ENCODE results near the gene SRRM2. TPM values are rescaled to one million over a fixed set of nuclear protein-coding genes. Genes with fewer than 3 reads are reported as not detected.

The SRRM2 gene
- total and polyA plus RNA-seq, 9 of the 15 experiments (the other 6 are each of a cell fraction or from before 2014, with no cell fraction given): 26.7 to 563 (median 81.1) TPM

DNA sequence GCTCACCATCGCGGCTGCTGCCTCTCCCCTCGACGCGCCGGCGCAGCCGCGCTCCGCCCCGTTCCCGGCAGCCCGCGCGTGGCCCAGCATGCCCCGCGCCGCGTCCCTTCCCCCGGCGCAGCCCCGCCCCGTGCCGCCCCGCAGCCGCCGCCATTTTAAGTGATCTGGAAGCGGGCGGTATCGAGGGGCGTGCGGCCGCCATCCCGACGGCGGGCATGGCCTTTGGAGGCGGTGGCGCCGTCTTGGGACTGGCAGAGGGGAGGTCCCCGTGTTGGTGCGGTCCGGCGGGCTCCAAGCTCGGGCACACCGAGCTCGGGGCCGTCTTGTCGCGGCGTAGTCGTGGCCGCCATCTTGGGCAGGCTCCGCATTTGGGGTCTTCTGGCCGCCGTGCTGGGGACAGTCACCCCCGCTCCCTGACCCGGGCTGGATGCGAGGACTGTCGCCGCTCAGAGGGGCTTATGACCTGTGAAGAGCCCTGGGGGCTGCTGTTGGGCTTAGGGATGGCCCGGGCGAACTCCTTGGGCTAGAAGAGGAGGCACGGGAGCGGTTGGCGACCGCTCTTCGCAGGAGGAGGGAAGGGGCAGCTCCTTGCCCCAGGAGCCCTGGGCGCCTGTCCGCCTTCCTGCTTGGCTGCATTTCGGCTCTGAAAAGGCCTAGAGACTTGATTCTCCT, 24.9 kb downstream of the SRRM2 start, which contains the start of gene ELOB (continued):
- TF ChIP-seq EP400 (IDR thresholded peaks at IDR 0.05) (peak; percentile 97), BRF1 (IDR thresholded peaks at IDR 0.05; ENCODE audit: borderline replicate concordance, extremely low read depth, insufficient read length) (no peak), U2AF2 (optimal IDR thresholded peaks at IDR 0.05; ENCODE audit: low read depth, low read length) (no peak), TEAD2 (tag; IDR thresholded peaks at IDR 0.05) (no peak), ZNF583 (CRISPR knock-in tag; IDR thresholded peaks at IDR 0.05) (0 out of 2 replicates have a peak, but pooled peaks have one; percentile 17), PHTF2 (CRISPR knock-in tag; IDR thresholded peaks at IDR 0.05) (no peak), ZNF408 (CRISPR knock-in tag; IDR thresholded peaks at IDR 0.05; ENCODE audit: low read depth) (no peak), ZNF165 (CRISPR knock-in tag; IDR thresholded peaks at IDR 0.05; ENCODE audit: borderline replicate concordance) (no peak), HDAC3 (IDR thresholded peaks at IDR 0.05; ENCODE audit: borderline replicate concordance, partially characterized antibody) (no peak), JUNB (CRISPR knock-in tag; conservative IDR thresholded peaks at IDR 0.05) (no peak), ZNF785 (CRISPR knock-in tag; IDR thresholded peaks at IDR 0.05) (no peak), ZKSCAN3 (CRISPR knock-in tag; IDR thresholded peaks at IDR 0.05) (no peak), RNF2 (IDR thresholded peaks at IDR 0.05) (no peak), ELF2 (CRISPR knock-in tag; IDR thresholded peaks at IDR 0.05) (no peak), RCOR1 (IDR thresholded peaks at IDR 0.05; ENCODE audit: borderline replicate concordance in 1 of 2, low read depth in 2 of 2, low read length in 2 of 2) (no peak), TEAD4 (IDR thresholded peaks at IDR 0.05; ENCODE audit: low read length) (peak; percentile 73), TEAD4 (CRISPR knock-in tag; IDR thresholded peaks at IDR 0.05; ENCODE audit: borderline replicate concordance) (no peak), GATA2 (CRISPR knock-in tag; IDR thresholded peaks at IDR 0.05) (no peak)
- TF ChIP-seq, protein P1, sequence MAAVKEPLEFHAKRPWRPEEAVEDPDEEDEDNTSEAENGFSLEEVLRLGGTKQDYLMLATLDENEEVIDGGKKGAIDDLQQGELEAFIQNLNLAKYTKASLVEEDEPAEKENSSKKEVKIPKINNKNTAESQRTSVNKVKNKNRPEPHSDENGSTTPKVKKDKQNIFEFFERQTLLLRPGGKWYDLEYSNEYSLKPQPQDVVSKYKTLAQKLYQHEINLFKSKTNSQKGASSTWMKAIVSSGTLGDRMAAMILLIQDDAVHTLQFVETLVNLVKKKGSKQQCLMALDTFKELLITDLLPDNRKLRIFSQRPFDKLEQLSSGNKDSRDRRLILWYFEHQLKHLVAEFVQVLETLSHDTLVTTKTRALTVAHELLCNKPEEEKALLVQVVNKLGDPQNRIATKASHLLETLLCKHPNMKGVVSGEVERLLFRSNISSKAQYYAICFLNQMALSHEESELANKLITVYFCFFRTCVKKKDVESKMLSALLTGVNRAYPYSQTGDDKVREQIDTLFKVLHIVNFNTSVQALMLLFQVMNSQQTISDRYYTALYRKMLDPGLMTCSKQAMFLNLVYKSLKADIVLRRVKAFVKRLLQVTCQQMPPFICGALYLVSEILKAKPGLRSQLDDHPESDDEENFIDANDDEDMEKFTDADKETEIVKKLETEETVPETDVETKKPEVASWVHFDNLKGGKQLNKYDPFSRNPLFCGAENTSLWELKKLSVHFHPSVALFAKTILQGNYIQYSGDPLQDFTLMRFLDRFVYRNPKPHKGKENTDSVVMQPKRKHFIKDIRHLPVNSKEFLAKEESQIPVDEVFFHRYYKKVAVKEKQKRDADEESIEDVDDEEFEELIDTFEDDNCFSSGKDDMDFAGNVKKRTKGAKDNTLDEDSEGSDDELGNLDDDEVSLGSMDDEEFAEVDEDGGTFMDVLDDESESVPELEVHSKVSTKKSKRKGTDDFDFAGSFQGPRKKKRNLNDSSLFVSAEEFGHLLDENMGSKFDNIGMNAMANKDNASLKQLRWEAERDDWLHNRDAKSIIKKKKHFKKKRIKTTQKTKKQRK (IDR thresholded peaks at IDR 0.05; ENCODE audit: borderline replicate concordance, low read depth, low read length): no peak
- TF ChIP-seq, protein P2, sequence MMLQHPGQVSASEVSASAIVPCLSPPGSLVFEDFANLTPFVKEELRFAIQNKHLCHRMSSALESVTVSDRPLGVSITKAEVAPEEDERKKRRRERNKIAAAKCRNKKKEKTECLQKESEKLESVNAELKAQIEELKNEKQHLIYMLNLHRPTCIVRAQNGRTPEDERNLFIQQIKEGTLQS (IDR thresholded peaks at IDR 0.05): no peak
- TF ChIP-seq, protein P2 (CRISPR knock-in tag; conservative IDR thresholded peaks at IDR 0.05): no peak; the same call in 1 of the 2 replicates
- TF ChIP-seq, protein P3, sequence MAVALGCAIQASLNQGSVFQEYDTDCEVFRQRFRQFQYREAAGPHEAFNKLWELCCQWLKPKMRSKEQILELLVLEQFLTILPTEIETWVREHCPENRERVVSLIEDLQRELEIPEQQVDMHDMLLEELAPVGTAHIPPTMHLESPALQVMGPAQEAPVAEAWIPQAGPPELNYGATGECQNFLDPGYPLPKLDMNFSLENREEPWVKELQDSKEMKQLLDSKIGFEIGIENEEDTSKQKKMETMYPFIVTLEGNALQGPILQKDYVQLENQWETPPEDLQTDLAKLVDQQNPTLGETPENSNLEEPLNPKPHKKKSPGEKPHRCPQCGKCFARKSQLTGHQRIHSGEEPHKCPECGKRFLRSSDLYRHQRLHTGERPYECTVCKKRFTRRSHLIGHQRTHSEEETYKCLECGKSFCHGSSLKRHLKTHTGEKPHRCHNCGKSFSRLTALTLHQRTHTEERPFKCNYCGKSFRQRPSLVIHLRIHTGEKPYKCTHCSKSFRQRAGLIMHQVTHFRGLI (CRISPR knock-in tag; IDR thresholded peaks at IDR 0.05): no peak
- TF ChIP-seq, protein P4, sequence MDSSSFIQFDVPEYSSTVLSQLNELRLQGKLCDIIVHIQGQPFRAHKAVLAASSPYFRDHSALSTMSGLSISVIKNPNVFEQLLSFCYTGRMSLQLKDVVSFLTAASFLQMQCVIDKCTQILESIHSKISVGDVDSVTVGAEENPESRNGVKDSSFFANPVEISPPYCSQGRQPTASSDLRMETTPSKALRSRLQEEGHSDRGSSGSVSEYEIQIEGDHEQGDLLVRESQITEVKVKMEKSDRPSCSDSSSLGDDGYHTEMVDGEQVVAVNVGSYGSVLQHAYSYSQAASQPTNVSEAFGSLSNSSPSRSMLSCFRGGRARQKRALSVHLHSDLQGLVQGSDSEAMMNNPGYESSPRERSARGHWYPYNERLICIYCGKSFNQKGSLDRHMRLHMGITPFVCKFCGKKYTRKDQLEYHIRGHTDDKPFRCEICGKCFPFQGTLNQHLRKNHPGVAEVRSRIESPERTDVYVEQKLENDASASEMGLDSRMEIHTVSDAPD (CRISPR knock-in tag; IDR thresholded peaks at IDR 0.05): no peak
